GM06990 (cell line): ENCODE measurements around the gene RTN4RL1.

Experiments
- DNase-seq: peaks from one replicate; pipeline ENCODE4 v3.0.0-alpha.2; 2011; ENCODE audit not compliant: insufficient read length; ENCODE audit errors: extremely low read depth
- H3K27me3 ChIP-seq: replicated peaks from 2 replicates; pipeline ENCODE4 v1.6.0; 2011; ENCODE audit warnings: low read length; ENCODE audit not compliant: control insufficient read depth, insufficient read depth
- H3K36me3 ChIP-seq: 2 replicates; pipeline ENCODE4 v1.5.1; 2011; ENCODE audit warnings: low read length; ENCODE audit not compliant: control insufficient read depth, insufficient read depth
- H3K4me3 ChIP-seq: replicated peaks from 2 replicates; pipeline ENCODE4 v1.5.1; 2011; ENCODE audit warnings: low read depth, mild to moderate bottlenecking, control low read depth, low read length
- CTCF ChIP-seq: IDR thresholded peaks from 2 replicates; pipeline ENCODE4 v1.5.1; 2011; ENCODE audit warnings: low read length, control low read depth, mild to moderate bottlenecking, inconsistent platforms; ENCODE audit not compliant: insufficient read depth, poor library complexity, severe bottlenecking

Gene RTN4RL1

GRCh38 chr17:2043785-2044184 is 18.7 kb upstream of the RTN4RL1 start:
- no peak for TF ChIP-seq CTCF
- Histone ChIP-seq H3K36me3 (peaks cover 11% of the 10 kb centered on the region), H3K27me3 (no peaks in the 10 kb centered on the region), H3K4me3 (no peak overlapping the region)
- DNase-seq: no peak

- peaks cover 11% of the 10 kb centered on the region for H3K36me3 ChIP-seq
- no peaks in the 10 kb centered on the region for H3K27me3 ChIP-seq
- H3K4me3 ChIP-seq: peak overlapping the region; percentile 92
- no peak for TF ChIP-seq CTCF
- no peak for DNase-seq
Measured at GRCh38 chr17:2042933-2043332, 17.8 kb upstream of the RTN4RL1 start.

DNA sequence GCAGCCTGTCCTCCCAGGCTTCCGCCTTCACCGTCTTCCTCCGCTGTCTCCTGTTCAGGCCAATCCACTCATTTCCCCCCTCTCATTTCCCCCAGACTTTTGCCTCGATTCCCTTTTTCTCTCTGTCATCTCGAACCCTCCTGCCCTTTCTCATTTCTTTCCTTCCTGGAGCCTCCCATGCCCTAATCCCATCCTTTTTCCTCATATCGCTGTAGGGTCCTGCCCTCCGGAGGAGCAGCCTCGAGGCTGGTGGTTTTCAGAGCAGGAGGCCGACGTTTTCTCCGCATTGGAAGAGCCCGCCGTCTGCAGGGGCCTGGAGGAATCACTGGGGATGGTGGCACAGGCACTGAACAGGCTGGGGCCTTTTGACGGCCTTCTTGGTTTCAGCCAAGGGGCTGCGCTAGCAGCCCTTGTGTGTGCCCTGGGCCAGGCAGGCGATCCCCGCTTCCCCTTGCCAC is 17.3 kb upstream of the RTN4RL1 start:
- no peak for TF ChIP-seq CTCF
- Histone ChIP-seq H3K4me3 (peak overlapping the region; percentile 92), H3K36me3 (peaks cover 12% of the 10 kb centered on the region), H3K27me3 (no peaks in the 10 kb centered on the region)
- no peak for DNase-seq

- DNase-seq: peak; percentile 97
- TF ChIP-seq CTCF: peak; percentile 53
- Histone ChIP-seq H3K4me3 (peak within 1 kb of the TSS; percentile 92), H3K36me3 (peaks cover 13% of the 10 kb centered on the region), H3K27me3 (no peaks in the 10 kb centered on the region)
Measured at GRCh38 chr17:2041561-2042389, 16.6 kb upstream of the RTN4RL1 start, which contains the start of gene OVCA2. Gene OVCA2 (plus strand): TSS chr17:2042022. CDS start chr17:2042048, 26 bp downstream.

- H3K27me3 ChIP-seq: no peaks in the 10 kb centered on the region
- DNase-seq: no peak
- H3K4me3 ChIP-seq: peak overlapping the region; percentile 92
- H3K36me3 ChIP-seq: peaks cover 15% of the 10 kb centered on the region
- no peak for TF ChIP-seq CTCF
Measured at GRCh38 chr17:2040942-2041560, 15.9 kb upstream of the RTN4RL1 start.
